H1 (cell line): ENCODE data around the gene RBMS1. TPM values are rescaled to one million over a fixed set of nuclear protein-coding genes. Genes with fewer than 3 reads are reported as not detected.

Experiments used
- CTCF ChIA-PET: fragments of 300-600 bp; sonication (Branson Sonifier 250); formaldehyde crosslinking; loops from one replicate; lab custom pipeline; 2021; ENCODE audit not compliant: partially characterized antibody; lab: Charles Lee
- POLR2A ChIA-PET: fragments of 300-600 bp; sonication (Branson Sonifier 250); formaldehyde crosslinking; loops from one replicate; lab custom pipeline; 2021; ENCODE audit warnings: inconsistent platforms; ENCODE audit not compliant: partially characterized antibody; lab: Charles Lee
- DNase-seq, 2 experiments: peaks; one replicate each; pipeline versions ENCODE4 v3.0.0 to v3.0.0-alpha.2; 2010 to 2022; ENCODE audit warnings: low spot score in 2 of 2, low read depth in 1 of 2, mixed read lengths in 1 of 2
- FAIRE-seq: peaks from 2 replicates; lab custom pipeline; 2011; peaks lifted over from hg19 to GRCh38; lab: Jason Lieb, UNC
- H2AFZ ChIP-seq: 2 replicates; pipeline ENCODE4 v1.8.1; 2012; ENCODE audit warnings: low read length, inconsistent platforms
- H2AK5ac ChIP-seq: 2 replicates; pipeline ENCODE4 v1.6.1; 2013; ENCODE audit warnings: low read depth, low read length
- H2BK120ac ChIP-seq: replicated peaks from 2 replicates; pipeline ENCODE3; 2013; ENCODE audit warnings: low read depth, low read length, inconsistent platforms
- H2BK12ac ChIP-seq: 2 replicates; pipeline ENCODE4 v1.6.1; 2013; ENCODE audit warnings: low read depth, low read length
- H2BK15ac ChIP-seq: 2 replicates; pipeline ENCODE4 v1.6.1; 2013; ENCODE audit warnings: low read length
- H2BK20ac ChIP-seq: 2 replicates; pipeline ENCODE4 v1.6.1; 2013; ENCODE audit warnings: low read length
- H2BK5ac ChIP-seq: 2 replicates; pipeline ENCODE4 v1.6.1; 2013; ENCODE audit warnings: low read depth, low read length
- H3K14ac ChIP-seq: 2 replicates; pipeline ENCODE4 v1.6.1; 2013; ENCODE audit warnings: inconsistent platforms; ENCODE audit not compliant: insufficient read length
- H3K18ac ChIP-seq: 2 replicates; pipeline ENCODE4 v1.6.1; 2013; ENCODE audit warnings: low read length; ENCODE audit errors: extremely low read depth
- H3K23ac ChIP-seq: 2 replicates; pipeline ENCODE4 v1.6.1; 2013; ENCODE audit warnings: inconsistent platforms; ENCODE audit not compliant: insufficient read length
- H3K23me2 ChIP-seq: 2 replicates; pipeline ENCODE4 v1.6.1; 2013; ENCODE audit warnings: low read depth, low read length
- H3K27ac ChIP-seq: 2 replicates; pipeline ENCODE4 v1.6.1; 2011; ENCODE audit warnings: low read depth, low read length, inconsistent platforms
- H3K27me3 ChIP-seq, 4 experiments: replicated peaks in 1 of 4; 1 replicate in 1 of 4; 2 replicates in 3 of 4; pipeline versions ENCODE4 v1.6.1 to v1.8.1; 2011 to 2013; ENCODE audit warnings: low read length in 3 of 4, mild to moderate bottlenecking in 3 of 4, inconsistent platforms in 2 of 4, mixed read lengths in 2 of 4, moderate library complexity in 1 of 4; ENCODE audit not compliant: control insufficient read depth in 3 of 4, insufficient read depth in 3 of 4; ENCODE audit errors: extremely low read depth in 1 of 4
- H3K36me3 ChIP-seq, 4 experiments: 2 replicates each; pipeline versions ENCODE4 v1.6.1 to v1.8.1; 2011 to 2013; ENCODE audit warnings: mild to moderate bottlenecking in 4 of 4, low read length in 3 of 4, moderate library complexity in 2 of 4, control low read depth in 1 of 4, inconsistent platforms in 1 of 4; ENCODE audit not compliant: insufficient read depth in 4 of 4, control insufficient read depth in 2 of 4
- H3K4ac ChIP-seq: replicated peaks from 2 replicates; pipeline ENCODE3; 2013; ENCODE audit warnings: low read length, low read depth, mixed read lengths, inconsistent platforms; ENCODE audit not compliant: insufficient read length
- H3K4me1 ChIP-seq, 4 experiments: replicated peaks in 1 of 4; 1 replicate in 1 of 4; 2 replicates in 3 of 4; pipeline versions ENCODE4 v1.6.1 to v1.8.1; 2011 to 2013; ENCODE audit warnings: low read length in 3 of 4, inconsistent platforms in 2 of 4, mixed read lengths in 1 of 4; ENCODE audit not compliant: insufficient read depth in 4 of 4, control insufficient read depth in 3 of 4
- H3K4me2 ChIP-seq, 2 experiments: 2 replicates each; pipeline versions ENCODE4 v1.6.1 to v1.8.1; 2011 to 2013; ENCODE audit warnings: low read depth in 2 of 2, low read length in 2 of 2, control low read depth in 1 of 2, inconsistent platforms in 1 of 2, mild to moderate bottlenecking in 1 of 2; ENCODE audit not compliant: insufficient read depth in 1 of 2
- H3K4me3 ChIP-seq, 4 experiments: fragments of 200-600, 300-600 bp in 1 of 4; sonication (generic), shearing (Covaris generic), sonication (Bioruptor Twin) in 1 of 4; 2 replicates each; pipeline versions ENCODE4 v1.5.1 to v1.8.1; 2011 to 2016; ENCODE audit warnings: low read length in 4 of 4, low read depth in 3 of 4, control low read depth in 2 of 4, inconsistent platforms in 2 of 4, mild to moderate bottlenecking in 2 of 4, mixed read lengths in 1 of 4, moderate library complexity in 1 of 4; ENCODE audit not compliant: insufficient read depth in 2 of 4; ENCODE audit errors: extremely low read depth in 1 of 4
- H3K56ac ChIP-seq: replicated peaks from 2 replicates; pipeline ENCODE3; 2013; ENCODE audit warnings: low read depth, mild to moderate bottlenecking, mixed read lengths, low read length, inconsistent platforms; ENCODE audit not compliant: insufficient read length
- H3K79me1 ChIP-seq: 2 replicates; pipeline ENCODE4 v1.6.1; 2013; ENCODE audit warnings: low read depth, low read length, control low read depth
- H3K79me2 ChIP-seq, 2 experiments: 2 replicates each; pipeline versions ENCODE4 v1.6.1 to v1.8.1; 2012 to 2013; ENCODE audit warnings: low read length in 2 of 2, mild to moderate bottlenecking in 2 of 2, inconsistent platforms in 1 of 2; ENCODE audit not compliant: insufficient read depth in 2 of 2, control insufficient read depth in 1 of 2
- H3K9ac ChIP-seq, 4 experiments: replicated peaks in 1 of 4; 1 replicate in 1 of 4; 2 replicates in 3 of 4; pipeline versions ENCODE4 v1.6.1 to v1.8.1; 2011 to 2013; ENCODE audit warnings: low read depth in 3 of 4, low read length in 3 of 4, control low read depth in 2 of 4, mild to moderate bottlenecking in 2 of 4, moderate library complexity in 2 of 4, inconsistent platforms in 1 of 4; ENCODE audit errors: extremely low read depth in 1 of 4
- H3K9me3 ChIP-seq, 2 experiments: 2 replicates each; pipeline versions ENCODE4 v1.6.1 to v1.8.1; 2012 to 2013; ENCODE audit warnings: mild to moderate bottlenecking in 2 of 2, moderate library complexity in 2 of 2, control low read depth in 1 of 2, inconsistent platforms in 1 of 2, low read depth in 1 of 2, low read length in 1 of 2, mixed read lengths in 1 of 2; ENCODE audit not compliant: insufficient read depth in 2 of 2
- H4K20me1 ChIP-seq, 2 experiments: replicated peaks in 1 of 2; 2 replicates each; pipeline versions ENCODE3 to v1.8.1; 2011 to 2013; ENCODE audit warnings: inconsistent platforms in 2 of 2, low read length in 2 of 2, mild to moderate bottlenecking in 1 of 2; ENCODE audit not compliant: insufficient read depth in 2 of 2, control insufficient read depth in 1 of 2
- H4K5ac ChIP-seq: 2 replicates; pipeline ENCODE4 v1.6.1; 2013; ENCODE audit warnings: low read length, low read depth, mixed read lengths, inconsistent platforms; ENCODE audit not compliant: insufficient read length
- H4K8ac ChIP-seq: 2 replicates; pipeline ENCODE4 v1.8.0; 2013; ENCODE audit warnings: mild to moderate bottlenecking, moderate library complexity, low read length, inconsistent platforms; ENCODE audit not compliant: insufficient read depth; ENCODE audit errors: extremely low read depth
- H4K91ac ChIP-seq: replicated peaks from 2 replicates; pipeline ENCODE3; 2013; ENCODE audit warnings: low read length, mixed read lengths, inconsistent platforms; ENCODE audit not compliant: insufficient read length
- BRCA1 ChIP-seq: IDR thresholded peaks from 2 replicates; pipeline ENCODE4 v1.6.1; 2012; ENCODE audit warnings: low read depth, low read length, improper control_type of control experiment
- CBX8 ChIP-seq: fragments of 300-800, 300-1000 bp; sonication (generic); IDR thresholded peaks from 2 replicates; pipeline ENCODE4 v1.7.1; 2016; ENCODE audit warnings: low read depth, low read length, borderline replicate concordance
- CHD2 ChIP-seq: IDR thresholded peaks from 2 replicates; pipeline ENCODE4 v1.6.1; 2012; ENCODE audit warnings: low read length, improper control_type of control experiment
- CTBP2 ChIP-seq: IDR thresholded peaks from 2 replicates; pipeline ENCODE4 v1.7.0; 2011; ENCODE audit warnings: borderline replicate concordance, mild to moderate bottlenecking, moderate library complexity, mixed read lengths, low read length; ENCODE audit not compliant: insufficient read depth, insufficient read length
- MAFK ChIP-seq: IDR thresholded peaks from 2 replicates; pipeline ENCODE4 v1.6.1; 2012; ENCODE audit warnings: low read depth, mild to moderate bottlenecking, improper control_type of control experiment, low read length
- MAX ChIP-seq: IDR thresholded peaks from 2 replicates; pipeline ENCODE4 v1.6.1; 2012; ENCODE audit warnings: inconsistent platforms
- PHF8 ChIP-seq: fragments of 200-600 bp; sonication (generic); conservative IDR thresholded peaks from 2 replicates; pipeline ENCODE4 v1.7.1; 2012; ENCODE audit warnings: low read depth, mild to moderate bottlenecking, inconsistent platforms, low read length, moderate library complexity
- SP2 ChIP-seq: IDR thresholded peaks from 2 replicates; pipeline ENCODE4 v1.6.1; 2012; ENCODE audit warnings: mild to moderate bottlenecking, low read length, inconsistent platforms
- TAF1 ChIP-seq: IDR thresholded peaks from 2 replicates; pipeline ENCODE4 v1.6.1; 2011; ENCODE audit warnings: mild to moderate bottlenecking, low read depth, low read length
- TAF7 ChIP-seq: optimal IDR thresholded peaks from 2 replicates; pipeline ENCODE3; 2011; ENCODE audit warnings: low read depth, mild to moderate bottlenecking, inconsistent platforms, low read length, moderate library complexity, borderline replicate concordance
- WGBS, 2 experiments: shearing (Covaris generic) in 1 of 2; methylation state at CpG; one replicate each; pipeline versions ENCODE4 v1.1.6 to v1.1.7; 2013 to 2015; ENCODE audit warnings: low lambda C conversion rate in 2 of 2, mixed read lengths in 2 of 2, inconsistent platforms in 1 of 2, low coverage in 1 of 2, missing lambda C conversion rate in 1 of 2; ENCODE audit not compliant: insufficient replicate concordance in 2 of 2, insufficient coverage in 1 of 2, insufficient read length in 1 of 2; ENCODE audit errors: extremely low coverage in 1 of 2, missing lambda C conversion rate in 1 of 2; 5-methylcytosine and 5-hydroxymethylcytosine counted together
- polyA plus RNA-seq, 7 experiments: library from polyadenylated mRNA; depleted of rRNA in 3 of 7; stranded (reverse) in 5 of 7; unstranded in 2 of 7; fragments of >200 nt in 5 of 7; fragments of 200-250 nt in 2 of 7; gene quantifications; 1 replicate in 5 of 7; 2 replicates in 1 of 7; 4 replicates in 1 of 7; pipeline versions ENCODE4 v1.2.1 to v1.2.3, GENCODE V29; 2011 to 2013; ENCODE audit warnings: missing spikeins in 2 of 7, mixed read lengths in 2 of 7
- total RNA-seq: library from RNA; stranded (reverse); fragmentation: NEBNext Ultra II Directional; extraction: Animal tissue kit (Norgen Biotek cat#: 25700); gene quantifications from 2 replicates; pipeline ENCODE4 v1.2.1, GENCODE V29; 2021

The RBMS1 gene
- total and polyA plus RNA-seq, 2 of the 8 experiments (the other 6 are each of a cell fraction or from before 2014, with no cell fraction given) = 53.7 to 60.0 TPM

- Histone ChIP-seq H3K27ac (no peak overlapping the region), H3K4me2 (no peak overlapping the region), H2BK12ac (no peak overlapping the region), H3K9me3 (no peaks in the 10 kb centered on the region), H2AFZ (no peak overlapping the region), H3K79me1 (peaks cover 2% of the 10 kb centered on the region; the same call in 1 of the 2 replicates), H4K20me1 (peaks cover 0 to 8% of the 10 kb centered on the region in 2 experiments), H3K27me3 (no peaks in the 10 kb centered on the region), H3K23me2 (no peaks in the 10 kb centered on the region), H2BK120ac (no peak overlapping the region), H3K18ac (no peak overlapping the region), H2BK20ac (no peak overlapping the region), H3K9ac (no peak overlapping the region), H3K36me3 (no peaks in the 10 kb centered on the region), H3K79me2 (peaks cover 0 to 80% of the 10 kb centered on the region in 2 experiments; a peak in 3 of 4 replicates), H3K56ac (no peak overlapping the region), H3K4me3 (no peak overlapping the region), H2BK15ac (no peak overlapping the region), H4K8ac (no peak overlapping the region), H3K4ac (no peak overlapping the region), H4K91ac (peak overlapping the region; percentile 57), H3K23ac (no peak overlapping the region), H3K14ac (no peak overlapping the region), H2BK5ac (0 out of 2 replicates have a peak overlapping the region, but pooled peaks have one; percentile 45), H2AK5ac (no peak overlapping the region), H3K4me1 (peaks cover 2 to 16% (median 13%) of the 10 kb centered on the region in 4 experiments; a peak in 6 of 7 replicates), H4K5ac (no peak overlapping the region)
- FAIRE-seq = no peak
- POLR2A ChIA-PET = no interaction called here
- 95% methylated on average over 4 of the region's 4 CpGs; no CpG with 5 or more reads in 1 of the 2 experiments for WGBS, 2 experiments
- TF ChIP-seq BRCA1 (no peak), SP2 (no peak), TAF7 (no peak), CBX8 (no peak), PHF8 (no peak), CTBP2 (no peak), MAX (no peak), CHD2 (no peak), TAF1 (no peak), MAFK (no peak)
- DNase-seq = no peak
- CTCF ChIA-PET = interaction anchor here (1.3 to 1.4 kb wide), 3 partner anchors 21 to 124 kb away, joined by 3 to 6 read pairs (median 3); no protein-coding TSS in a partner anchor
These were observed 118.6 kb downstream of the RBMS1 start for GRCh38 chr2:160375037-160375436.
